ENCODE measurements around the gene IQGAP1. TPM values are rescaled to one million over a fixed set of nuclear protein-coding genes. Genes with fewer than 3 reads are reported as not detected.
"Not testable (repeated sequence)": the region's sequence is repeated elsewhere in the genome, so short reads cannot be mapped to it uniquely, and the experiment has no call there.

IQGAP1 gene
- total and polyA plus RNA-seq, 2 donors = 131 to 144 TPM

- H3K27ac ChIP-seq (ENCODE audit: low read depth in 1 of 2, low read length in 1 of 2); H3K27me3 ChIP-seq (ENCODE audit: control insufficient read depth in 2 of 2, insufficient read depth in 1 of 2, low read length in 1 of 2); H3K36me3 ChIP-seq (ENCODE audit: control insufficient read depth in 2 of 2, insufficient read depth in 2 of 2, low read length in 1 of 2); H3K4me3 ChIP-seq (ENCODE audit: low read length in 2 of 2); H3K9me3 ChIP-seq (ENCODE audit: control insufficient read depth in 2 of 2, insufficient read depth in 1 of 2, low read length in 1 of 2); DNase-seq (ENCODE audit: low read depth in 6 of 9, low spot score in 9 of 9): not testable (repeated sequence)
- H3K4me1 ChIP-seq (ENCODE audit: control insufficient read depth in 2 of 2, insufficient read depth in 2 of 2, low read length in 2 of 2) = peaks cover 7 to 18% of the 10 kb centered on the region in 2 donors
- 95% methylated on average over 1 of the region's 1 CpG for WGBS
Measured at GRCh38 chr15:90347431-90348065, 40.5 kb upstream of the IQGAP1 start.

GRCh38 chr15:90348456-90348855 is 39.6 kb upstream of the IQGAP1 start:
- DNase-seq (ENCODE audit: low read depth in 6 of 9, low spot score in 9 of 9) = no peak
- 94% methylated on average over 6 of the region's 6 CpGs for WGBS
- H3K4me3 ChIP-seq (ENCODE audit: low read length in 2 of 2) = no peak overlapping the region

GRCh38 chr15:90349072-90349471 is 39.0 kb upstream of the IQGAP1 start:
- Histone ChIP-seq H3K4me3 (ENCODE audit: low read length in 2 of 2) (no peak overlapping the region), H3K9me3 (ENCODE audit: control insufficient read depth in 2 of 2, insufficient read depth in 1 of 2, low read length in 1 of 2) (no peaks in the 10 kb centered on the region), H3K27ac (ENCODE audit: low read depth in 1 of 2, low read length in 1 of 2) (no peak overlapping the region), H3K36me3 (ENCODE audit: control insufficient read depth in 2 of 2, insufficient read depth in 2 of 2, low read length in 1 of 2) (no peaks in the 10 kb centered on the region), H3K27me3 (ENCODE audit: control insufficient read depth in 2 of 2, insufficient read depth in 1 of 2, low read length in 1 of 2) (no peaks in the 10 kb centered on the region), H3K4me1 (ENCODE audit: control insufficient read depth in 2 of 2, insufficient read depth in 2 of 2, low read length in 2 of 2) (peaks cover 10 to 13% of the 10 kb centered on the region in 2 donors)
- DNase-seq (ENCODE audit: low read depth in 6 of 9, low spot score in 9 of 9) = no peak
- WGBS = 98% methylated on average over 21 of the region's 21 CpGs

More at GRCh38 chr15:90348456-90348855, 39.6 kb upstream of the IQGAP1 start:
- Histone ChIP-seq H3K27ac (ENCODE audit: low read depth in 1 of 2, low read length in 1 of 2) (no peak overlapping the region), H3K9me3 (ENCODE audit: control insufficient read depth in 2 of 2, insufficient read depth in 1 of 2, low read length in 1 of 2) (no peaks in the 10 kb centered on the region), H3K27me3 (ENCODE audit: control insufficient read depth in 2 of 2, insufficient read depth in 1 of 2, low read length in 1 of 2) (no peaks in the 10 kb centered on the region), H3K36me3 (ENCODE audit: control insufficient read depth in 2 of 2, insufficient read depth in 2 of 2, low read length in 1 of 2) (no peaks in the 10 kb centered on the region), H3K4me1 (ENCODE audit: control insufficient read depth in 2 of 2, insufficient read depth in 2 of 2, low read length in 2 of 2) (peaks cover 10 to 16% of the 10 kb centered on the region in 2 donors)

GRCh38 chr15:90349821-90350220 is 38.2 kb upstream of the IQGAP1 start:
- Histone ChIP-seq H3K27me3 (ENCODE audit: control insufficient read depth in 2 of 2, insufficient read depth in 1 of 2, low read length in 1 of 2) (no peaks in the 10 kb centered on the region), H3K9me3 (ENCODE audit: control insufficient read depth in 2 of 2, insufficient read depth in 1 of 2, low read length in 1 of 2) (no peaks in the 10 kb centered on the region), H3K4me3 (ENCODE audit: low read length in 2 of 2) (no peak overlapping the region), H3K4me1 (ENCODE audit: control insufficient read depth in 2 of 2, insufficient read depth in 2 of 2, low read length in 2 of 2) (peaks cover 10 to 13% of the 10 kb centered on the region in 2 donors), H3K27ac (ENCODE audit: low read depth in 1 of 2, low read length in 1 of 2) (no peak overlapping the region), H3K36me3 (ENCODE audit: control insufficient read depth in 2 of 2, insufficient read depth in 2 of 2, low read length in 1 of 2) (no peaks in the 10 kb centered on the region)
- WGBS = 85% methylated on average over 9 of the region's 9 CpGs
- no peak for DNase-seq (ENCODE audit: low read depth in 6 of 9, low spot score in 9 of 9)

GRCh38 chr15:90351479-90352106 is 36.4 kb upstream of the IQGAP1 start:
- whole genome bisulfite sequencing = 38% methylated on average over 25 of the region's 25 CpGs
- Histone ChIP-seq H3K36me3 (ENCODE audit: control insufficient read depth in 2 of 2, insufficient read depth in 2 of 2, low read length in 1 of 2) (no peaks in the 10 kb centered on the region), H3K9me3 (ENCODE audit: control insufficient read depth in 2 of 2, insufficient read depth in 1 of 2, low read length in 1 of 2) (no peaks in the 10 kb centered on the region), H3K4me1 (ENCODE audit: control insufficient read depth in 2 of 2, insufficient read depth in 2 of 2, low read length in 2 of 2) (peaks cover 10 to 11% of the 10 kb centered on the region in 2 donors), H3K4me3 (ENCODE audit: low read length in 2 of 2) (peak overlapping the region; percentile 85 to 89), H3K27me3 (ENCODE audit: control insufficient read depth in 2 of 2, insufficient read depth in 1 of 2, low read length in 1 of 2) (no peaks in the 10 kb centered on the region), H3K27ac (ENCODE audit: low read depth in 1 of 2, low read length in 1 of 2) (peak overlapping the region in 1 of 2 donors; percentile 31)
- no peak for DNase-seq (ENCODE audit: low read depth in 6 of 9, low spot score in 9 of 9)

GRCh38 chr15:90352107-90352893 is 35.7 kb upstream of the IQGAP1 start, which contains the start of gene ZNF774:
Gene ZNF774, plus strand, starts transcription at chr15:90352284. Its CDS starts 2,377 bp downstream, at chr15:90354661.
- WGBS = 1% methylated on average over 53 of the region's 53 CpGs
- peak within 1 kb of the TSS; percentile 12 to 52 for H3K27ac ChIP-seq (ENCODE audit: low read depth in 1 of 2, low read length in 1 of 2)

GRCh38 chr15:90354986-90355385 is 33.1 kb upstream of the IQGAP1 start:
- no peaks in the 10 kb centered on the region for H3K9me3 ChIP-seq (ENCODE audit: control insufficient read depth in 2 of 2, insufficient read depth in 1 of 2, low read length in 1 of 2)
- H3K36me3 ChIP-seq (ENCODE audit: control insufficient read depth in 2 of 2, insufficient read depth in 2 of 2, low read length in 1 of 2) = peaks cover 0 to 3% of the 10 kb centered on the region in 2 donors
- H3K27ac ChIP-seq (ENCODE audit: low read depth in 1 of 2, low read length in 1 of 2) = no peak overlapping the region
- no peak overlapping the region for H3K4me3 ChIP-seq (ENCODE audit: low read length in 2 of 2)
- H3K4me1 ChIP-seq (ENCODE audit: control insufficient read depth in 2 of 2, insufficient read depth in 2 of 2, low read length in 2 of 2) = peaks cover 10 to 11% of the 10 kb centered on the region in 2 donors
- no peaks in the 10 kb centered on the region for H3K27me3 ChIP-seq (ENCODE audit: control insufficient read depth in 2 of 2, insufficient read depth in 1 of 2, low read length in 1 of 2)
- no peak for DNase-seq (ENCODE audit: low read depth in 6 of 9, low spot score in 9 of 9)
- WGBS = 100% methylated on average over 2 of the region's 2 CpGs

More at GRCh38 chr15:90352107-90352893, 35.7 kb upstream of the IQGAP1 start, which contains the start of gene ZNF774:
- Histone ChIP-seq H3K27me3 (ENCODE audit: control insufficient read depth in 2 of 2, insufficient read depth in 1 of 2, low read length in 1 of 2) (no peaks in the 10 kb centered on the region), H3K4me1 (ENCODE audit: control insufficient read depth in 2 of 2, insufficient read depth in 2 of 2, low read length in 2 of 2) (peaks cover 10 to 11% of the 10 kb centered on the region in 2 donors), H3K9me3 (ENCODE audit: control insufficient read depth in 2 of 2, insufficient read depth in 1 of 2, low read length in 1 of 2) (no peaks in the 10 kb centered on the region), H3K36me3 (ENCODE audit: control insufficient read depth in 2 of 2, insufficient read depth in 2 of 2, low read length in 1 of 2) (no peaks in the 10 kb centered on the region), H3K4me3 (ENCODE audit: low read length in 2 of 2) (peak within 1 kb of the TSS; percentile 85 to 89)
- peak; percentile 89 to 99 (median 97) for DNase-seq (ENCODE audit: low read depth in 6 of 9, low spot score in 9 of 9)

GRCh38 chr15:90358124-90359033 is 29.7 kb upstream of the IQGAP1 start:
- H3K9me3 ChIP-seq (ENCODE audit: control insufficient read depth in 2 of 2, insufficient read depth in 1 of 2, low read length in 1 of 2) = no peaks in the 10 kb centered on the region
- no peak overlapping the region for H3K27ac ChIP-seq (ENCODE audit: low read depth in 1 of 2, low read length in 1 of 2)
- no peak overlapping the region for H3K4me3 ChIP-seq (ENCODE audit: low read length in 2 of 2)
- H3K36me3 ChIP-seq (ENCODE audit: control insufficient read depth in 2 of 2, insufficient read depth in 2 of 2, low read length in 1 of 2) = peaks cover 7 to 8% of the 10 kb centered on the region in 2 donors
- peaks cover 5 to 6% of the 10 kb centered on the region in 2 donors for H3K4me1 ChIP-seq (ENCODE audit: control insufficient read depth in 2 of 2, insufficient read depth in 2 of 2, low read length in 2 of 2)
- 95% methylated on average over 8 of the region's 8 CpGs for WGBS
- no peaks in the 10 kb centered on the region for H3K27me3 ChIP-seq (ENCODE audit: control insufficient read depth in 2 of 2, insufficient read depth in 1 of 2, low read length in 1 of 2)
- no peak for DNase-seq (ENCODE audit: low read depth in 6 of 9, low spot score in 9 of 9)

Measured in thymus (tissue), 11 donors.